HAP-1 (cell line): ENCODE data around the gene TRAPPC12.
"Not testable (repeated sequence)": the region's sequence is repeated elsewhere in the genome, so short reads cannot be mapped to it uniquely, and the experiment has no call there.

Source experiments
- DNase-seq, 2 experiments: peaks; one replicate each; pipeline ENCODE4 v3.0.0-alpha.2; 2016 to 2020; ENCODE audit warnings: low spot score in 2 of 2
- H3K27me3 ChIP-seq: fragments of 250-450 bp; sonication (Bioruptor Pico); 2 replicates; pipeline ENCODE4 v1.5.1; 2020; ENCODE audit warnings: low read depth, mild to moderate bottlenecking, moderate library complexity
- H3K36me3 ChIP-seq: fragments of 250-450 bp; sonication (Bioruptor Pico); replicated peaks from 2 replicates; pipeline ENCODE4 v1.5.1; 2020; ENCODE audit warnings: mild to moderate bottlenecking
- H3K4me1 ChIP-seq: fragments of 250-450 bp; sonication (Bioruptor Pico); 2 replicates; pipeline ENCODE4 v1.5.1; 2020; ENCODE audit warnings: mild to moderate bottlenecking
- H3K4me3 ChIP-seq: fragments of 250-450 bp; sonication (Bioruptor Pico); 2 replicates; pipeline ENCODE4 v1.5.1; 2020; ENCODE audit warnings: mild to moderate bottlenecking, moderate library complexity
- H3K9me3 ChIP-seq: fragments of 250-450 bp; sonication (Bioruptor Pico); 2 replicates; pipeline ENCODE4 v1.5.1; 2020; ENCODE audit warnings: mild to moderate bottlenecking, moderate library complexity
- in situ Hi-C: fragments of 300-500 bp; cut with MboI; formaldehyde crosslinking; loops from 3 replicates; pipeline ENCODE4 v1.14.3; 2020; ENCODE audit warnings: low sequenced_read_pairs, inconsistent platforms, mixed read lengths

TRAPPC12 gene

DNA sequence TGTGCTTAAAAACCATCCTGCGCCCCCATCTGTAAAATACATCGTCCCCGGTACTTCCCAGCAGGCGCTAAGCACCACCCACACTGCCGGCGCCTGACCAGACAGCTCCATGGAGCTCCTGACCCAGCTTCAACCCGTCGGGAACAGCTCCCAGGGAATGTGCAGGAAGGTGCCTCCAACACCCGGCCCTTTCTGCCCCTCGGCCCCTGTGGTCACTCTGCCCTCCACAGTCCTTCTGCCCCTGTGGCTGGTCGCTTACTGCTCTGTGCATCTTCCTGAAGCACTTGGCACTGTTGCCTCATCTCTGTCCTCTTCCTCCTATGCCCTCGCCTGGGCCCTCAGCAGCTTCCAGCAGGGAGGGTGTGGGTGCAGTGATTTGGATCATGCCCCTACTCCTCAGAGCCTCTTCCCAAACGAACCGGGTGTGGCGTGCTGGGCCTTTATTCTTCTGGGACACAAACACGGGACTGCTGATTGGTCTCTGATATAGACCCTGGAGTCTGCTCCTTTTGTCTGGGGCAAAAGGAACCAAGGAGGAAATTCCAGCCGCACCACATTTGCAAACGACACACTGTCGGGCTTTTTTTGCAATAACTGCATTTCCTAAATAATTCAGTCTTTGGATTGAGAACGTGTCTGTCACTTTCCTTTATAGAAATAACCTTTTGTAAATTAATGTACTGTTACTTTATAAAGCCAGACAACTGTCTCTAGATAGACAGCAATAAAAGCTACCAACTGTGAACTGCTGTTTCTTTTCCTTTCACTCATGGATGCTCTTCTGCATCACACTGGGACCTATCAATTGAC lies 73.9 kb downstream of the TRAPPC12 start:
- Histone ChIP-seq H3K9me3 (no peaks in the 10 kb centered on the region), H3K4me3 (no peak overlapping the region), H3K4me1 (no peaks in the 10 kb centered on the region), H3K36me3 (peaks cover 10% of the 10 kb centered on the region), H3K27me3 (no peaks in the 10 kb centered on the region)
- in situ Hi-C loops = no loop called here
- no peak for DNase-seq

DNA sequence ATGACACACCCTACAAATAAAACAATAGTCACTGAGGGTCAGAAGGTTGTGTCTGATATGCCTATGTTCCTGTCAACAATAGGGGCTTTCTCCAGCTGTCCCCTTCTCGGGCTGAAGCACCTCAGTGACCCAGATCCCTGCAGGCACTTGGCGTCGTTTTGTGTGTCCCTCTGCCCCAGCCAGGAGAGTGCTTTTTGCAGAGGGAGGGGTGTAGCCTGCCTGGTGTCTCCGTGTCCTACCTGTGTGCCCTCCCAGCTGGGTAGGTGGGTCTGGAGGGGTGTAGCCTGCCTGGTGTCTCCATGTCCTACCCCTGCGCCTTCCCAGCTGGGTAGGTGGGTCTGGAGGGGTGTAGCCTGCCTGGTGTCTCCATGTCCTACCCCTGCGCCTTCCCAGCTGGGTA lies 74.5 kb downstream of the TRAPPC12 start:
- H3K4me3 ChIP-seq, H3K9me3 ChIP-seq, in situ Hi-C loops, H3K27me3 ChIP-seq, H3K4me1 ChIP-seq, DNase-seq: not testable (repeated sequence)
- peaks cover 10% of the 10 kb centered on the region for H3K36me3 ChIP-seq

DNA sequence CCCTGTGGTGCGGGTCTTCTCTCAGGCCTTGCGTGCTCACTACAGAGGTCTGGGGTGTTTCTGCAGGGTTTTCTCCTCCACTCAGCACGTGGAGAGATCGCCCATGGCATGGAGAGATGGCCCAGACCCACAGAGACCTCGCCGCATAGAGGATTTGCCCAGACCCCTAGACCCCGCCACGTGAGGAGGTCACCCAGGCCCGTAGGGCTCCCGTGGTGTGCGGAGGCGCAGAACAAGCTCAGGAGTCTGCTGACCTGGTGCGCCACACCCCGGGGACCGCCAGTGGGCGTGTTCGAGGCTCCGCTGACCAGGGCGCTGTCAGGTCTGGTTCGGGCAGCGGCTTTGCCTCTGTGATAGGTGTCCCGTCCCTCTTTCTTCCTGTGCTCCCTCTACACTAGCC lies 75.3 kb downstream of the TRAPPC12 start:
- Histone ChIP-seq H3K4me1 (no peaks in the 10 kb centered on the region), H3K9me3 (no peaks in the 10 kb centered on the region), H3K36me3 (peaks cover 10% of the 10 kb centered on the region), H3K27me3 (no peaks in the 10 kb centered on the region), H3K4me3 (no peak overlapping the region)
- DNase-seq = no peak
- in situ Hi-C loops = no loop called here

DNA sequence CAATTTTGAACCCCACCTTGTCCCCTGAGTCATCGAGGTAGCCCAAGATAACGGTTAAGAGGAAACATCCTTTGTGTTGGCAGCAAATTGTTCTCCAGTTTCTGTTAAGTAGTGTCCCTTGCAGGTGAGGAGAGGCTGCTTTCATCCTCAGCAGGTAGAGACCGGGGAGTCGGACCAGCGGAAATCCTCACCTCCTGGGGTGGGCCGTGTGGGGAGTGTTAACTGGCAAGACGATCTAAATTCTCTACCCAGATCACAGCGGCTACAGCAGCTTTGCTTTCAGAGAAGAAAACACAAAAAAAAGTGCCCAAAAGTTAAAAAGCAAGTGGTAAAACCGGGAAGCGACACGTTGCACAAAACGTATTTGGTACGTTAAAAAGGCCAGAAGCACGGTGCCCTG lies 76.6 kb downstream of the TRAPPC12 start:
- Histone ChIP-seq H3K36me3 (peaks cover 6% of the 10 kb centered on the region; the same call in 1 of the 2 replicates), H3K4me3 (no peak overlapping the region), H3K27me3 (no peaks in the 10 kb centered on the region), H3K4me1 (no peaks in the 10 kb centered on the region), H3K9me3 (no peaks in the 10 kb centered on the region)
- no peak for DNase-seq
- in situ Hi-C loops = no loop called here

DNA sequence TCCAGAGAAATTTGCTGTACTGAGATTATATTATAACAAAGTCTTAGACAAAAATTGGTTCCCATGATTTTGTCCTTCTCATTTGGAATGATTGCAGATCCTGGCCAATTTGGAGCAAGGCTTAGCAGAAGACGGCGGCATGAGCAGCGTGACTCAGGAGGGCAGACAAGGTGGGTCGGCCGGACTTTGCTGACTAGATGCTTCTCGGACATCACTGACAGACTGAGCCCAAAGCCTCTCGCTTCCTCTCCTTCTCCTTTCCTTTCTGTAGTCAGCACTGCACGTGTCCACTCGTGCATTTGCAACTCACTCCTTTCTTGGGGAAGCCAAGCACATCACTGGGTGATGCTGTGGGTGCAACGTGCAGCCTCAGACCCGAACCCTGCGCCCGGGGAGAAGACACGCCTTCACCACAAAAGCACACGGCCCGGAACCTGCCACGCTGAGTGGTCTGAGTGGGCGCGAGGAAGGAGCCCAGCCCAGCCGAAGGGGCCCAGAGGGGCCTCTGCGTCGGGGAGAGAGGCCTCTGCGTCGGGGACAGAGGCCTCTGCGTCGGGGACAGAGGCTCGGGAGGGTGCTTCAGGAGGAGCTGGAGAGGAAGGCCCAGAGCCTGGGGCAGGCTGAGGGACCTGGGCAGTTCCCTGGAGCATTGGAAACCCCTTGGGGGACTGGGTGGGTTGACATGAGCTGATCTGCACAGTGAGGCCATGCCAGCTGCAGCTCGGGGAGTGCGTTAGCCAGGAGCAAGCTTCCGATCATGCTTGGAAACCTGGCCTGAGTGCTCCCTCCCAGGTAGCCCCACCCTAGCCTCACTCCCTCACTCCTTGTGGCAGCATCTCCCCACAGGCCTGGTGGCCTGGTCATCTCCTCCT lies 78.3 kb downstream of the TRAPPC12 start:
- Histone ChIP-seq H3K4me3 (no peak overlapping the region), H3K36me3 (peaks cover 4% of the 10 kb centered on the region; the same call in 1 of the 2 replicates), H3K4me1 (peaks cover 2% of the 10 kb centered on the region), H3K27me3 (no peaks in the 10 kb centered on the region), H3K9me3 (no peaks in the 10 kb centered on the region)
- DNase-seq = no peak
- in situ Hi-C loops = no loop called here

DNA sequence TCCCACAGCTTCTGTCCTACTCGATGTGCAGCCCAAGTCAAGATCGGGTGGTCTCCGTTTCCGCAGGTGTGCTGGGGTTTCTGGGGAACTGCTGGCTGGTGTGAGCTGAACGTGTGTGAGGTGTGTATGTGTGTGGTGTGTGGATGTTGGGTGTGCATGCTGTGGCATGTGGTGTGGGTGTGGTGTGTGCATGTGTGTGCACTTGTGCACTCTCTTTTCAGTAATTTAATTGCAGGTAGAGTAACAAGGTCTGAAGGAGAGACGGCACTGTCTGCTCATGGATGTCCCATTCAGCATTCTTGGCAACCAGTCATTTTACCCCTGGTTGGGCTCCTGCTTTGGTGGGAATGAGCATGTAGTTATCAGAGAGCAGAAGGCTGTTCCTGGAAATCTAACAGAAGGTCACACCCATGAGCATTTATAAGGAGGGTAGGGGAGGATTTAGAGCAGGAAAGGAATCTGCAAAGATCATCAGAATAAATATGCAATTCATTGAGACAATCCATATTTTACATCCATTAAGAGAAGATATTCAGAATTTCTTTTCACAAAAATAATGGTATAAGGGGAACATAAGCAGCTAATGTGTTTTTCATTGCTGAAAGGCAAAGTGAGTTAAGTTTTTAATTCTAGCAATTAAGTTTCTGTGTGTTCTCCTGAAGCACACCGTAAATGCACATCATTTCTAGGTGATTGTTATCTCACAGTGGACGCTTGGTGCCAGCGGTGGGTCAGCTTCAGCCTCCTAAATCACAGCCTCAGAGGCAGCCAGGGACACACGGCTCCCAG lies 79.1 kb downstream of the TRAPPC12 start:
- Histone ChIP-seq H3K9me3 (no peaks in the 10 kb centered on the region), H3K27me3 (no peaks in the 10 kb centered on the region), H3K4me1 (peaks cover 2% of the 10 kb centered on the region), H3K36me3 (peaks cover 6% of the 10 kb centered on the region; the same call in 1 of the 2 replicates), H3K4me3 (no peak overlapping the region)
- DNase-seq = no peak
- in situ Hi-C loops = no loop called here

DNA sequence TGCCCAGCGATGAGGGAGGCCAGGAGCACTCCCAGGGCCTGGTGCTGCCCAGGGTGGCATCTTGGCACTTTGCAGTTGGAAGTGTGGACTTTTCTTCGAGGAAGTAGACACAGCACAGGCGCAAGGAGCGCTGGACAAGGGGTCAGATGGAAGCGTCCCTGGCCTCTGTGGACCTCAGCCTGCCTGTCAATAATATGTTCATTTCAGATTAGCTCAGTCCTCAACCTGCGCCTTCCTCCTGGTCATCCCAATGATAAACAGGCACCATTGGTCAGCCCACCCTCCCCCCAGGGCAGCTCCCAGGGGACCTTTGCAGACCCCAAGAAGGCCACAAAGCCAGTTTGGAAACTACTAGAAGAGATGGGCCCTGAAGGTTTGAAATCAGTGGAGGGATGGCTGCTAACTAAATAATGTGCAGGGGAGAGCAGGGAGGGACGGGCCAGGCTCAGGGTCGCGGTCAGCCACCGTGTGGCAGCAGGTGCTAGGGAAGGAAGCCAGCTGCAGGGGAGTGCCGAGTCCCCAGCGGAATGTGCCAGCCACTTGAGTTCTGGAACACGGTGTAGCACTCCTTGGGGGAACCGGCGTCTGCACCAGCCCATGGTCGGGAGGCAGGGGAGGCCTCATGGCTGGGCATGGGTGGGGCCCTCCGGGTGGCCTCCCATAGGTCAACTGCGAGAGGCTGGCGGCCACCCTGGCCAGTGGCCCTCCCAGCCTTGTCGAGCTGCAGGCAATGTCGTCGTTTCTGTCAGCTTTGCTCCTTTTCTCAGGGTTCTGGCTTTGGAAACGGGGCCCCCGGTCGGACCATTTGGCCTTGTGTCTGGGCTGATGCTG lies 79.9 kb downstream of the TRAPPC12 start:
- H3K9me3 ChIP-seq = no peaks in the 10 kb centered on the region
- DNase-seq = no peak
- no peak overlapping the region for H3K4me3 ChIP-seq
- no peaks in the 10 kb centered on the region for H3K27me3 ChIP-seq
- H3K36me3 ChIP-seq = peaks cover 6% of the 10 kb centered on the region; the same call in 1 of the 2 replicates
- in situ Hi-C loops = no loop called here
- peaks cover 2% of the 10 kb centered on the region for H3K4me1 ChIP-seq

DNA sequence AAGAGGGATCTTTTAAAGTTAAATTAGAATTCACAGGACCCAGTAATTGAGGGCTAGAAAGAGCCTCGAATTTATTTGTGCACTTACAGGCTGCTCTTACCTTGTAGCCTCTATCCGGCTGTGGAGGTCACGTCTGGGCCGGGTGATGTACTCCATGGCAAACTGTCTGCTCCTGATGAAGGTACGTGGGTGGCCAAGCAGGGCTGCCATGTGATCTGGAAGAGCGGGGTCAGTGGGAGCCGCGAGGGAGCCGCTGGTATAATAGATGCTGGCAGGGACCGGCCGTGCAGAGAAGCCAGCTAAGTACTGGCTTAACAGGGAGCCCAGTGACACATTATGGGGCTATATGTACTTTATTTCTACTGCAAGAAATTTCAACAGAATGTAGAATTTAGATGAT lies 80.7 kb downstream of the TRAPPC12 start:
- DNase-seq = no peak
- no peak overlapping the region for H3K4me3 ChIP-seq
- H3K27me3 ChIP-seq = no peaks in the 10 kb centered on the region
- H3K4me1 ChIP-seq = peaks cover 2% of the 10 kb centered on the region
- in situ Hi-C loops = no loop called here
- H3K36me3 ChIP-seq = peaks cover 6% of the 10 kb centered on the region; the same call in 1 of the 2 replicates
- H3K9me3 ChIP-seq = no peaks in the 10 kb centered on the region

DNA sequence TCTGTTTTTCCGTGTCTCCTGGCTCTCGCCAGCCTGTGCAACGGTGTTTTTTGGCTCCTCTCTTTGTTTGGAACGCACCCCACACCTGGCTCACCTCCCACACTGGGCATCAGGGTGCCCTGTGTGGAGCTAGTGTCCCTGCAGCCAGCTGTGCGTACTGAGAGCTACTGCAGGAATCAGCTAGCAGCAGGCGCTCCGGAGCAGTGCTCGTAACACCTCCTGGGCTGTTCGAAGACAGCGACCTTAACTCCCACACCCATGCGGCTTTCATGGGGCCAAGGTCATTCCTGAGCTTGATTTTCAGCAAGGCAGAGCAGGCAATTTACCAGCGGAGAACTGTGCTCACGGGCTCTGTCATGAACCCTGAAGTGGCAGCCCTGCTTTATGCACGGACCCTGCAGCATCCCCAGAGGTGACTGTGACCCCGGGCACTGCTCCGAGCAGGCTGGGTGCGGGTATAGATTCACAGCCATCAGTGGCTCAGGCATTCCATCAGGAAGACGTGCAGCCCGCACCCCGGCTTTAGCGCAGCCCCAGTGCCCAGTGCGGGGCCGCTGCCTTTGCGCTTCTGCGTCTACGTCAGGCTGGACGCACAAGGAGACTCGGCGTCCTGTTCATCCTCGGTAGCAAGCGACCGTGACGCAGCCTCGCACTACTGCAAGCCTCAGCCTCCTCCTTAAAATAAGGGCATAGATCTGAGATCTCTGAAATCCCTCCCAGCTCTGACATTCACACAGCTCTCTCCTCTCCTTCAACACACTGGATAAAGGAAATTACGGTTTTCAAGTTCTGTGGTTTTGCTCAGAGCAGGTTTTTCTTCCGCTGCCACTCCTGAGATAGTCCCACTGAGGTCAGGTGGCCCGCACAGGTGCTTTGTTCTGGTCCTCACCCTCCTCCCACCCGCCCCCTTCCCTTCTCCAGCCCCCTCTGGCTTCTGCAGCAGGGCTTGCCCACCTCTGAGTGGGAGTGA lies 81.6 kb downstream of the TRAPPC12 start:
- no peak overlapping the region for H3K4me3 ChIP-seq
- no peak for DNase-seq
- in situ Hi-C loops = no loop called here

DNA sequence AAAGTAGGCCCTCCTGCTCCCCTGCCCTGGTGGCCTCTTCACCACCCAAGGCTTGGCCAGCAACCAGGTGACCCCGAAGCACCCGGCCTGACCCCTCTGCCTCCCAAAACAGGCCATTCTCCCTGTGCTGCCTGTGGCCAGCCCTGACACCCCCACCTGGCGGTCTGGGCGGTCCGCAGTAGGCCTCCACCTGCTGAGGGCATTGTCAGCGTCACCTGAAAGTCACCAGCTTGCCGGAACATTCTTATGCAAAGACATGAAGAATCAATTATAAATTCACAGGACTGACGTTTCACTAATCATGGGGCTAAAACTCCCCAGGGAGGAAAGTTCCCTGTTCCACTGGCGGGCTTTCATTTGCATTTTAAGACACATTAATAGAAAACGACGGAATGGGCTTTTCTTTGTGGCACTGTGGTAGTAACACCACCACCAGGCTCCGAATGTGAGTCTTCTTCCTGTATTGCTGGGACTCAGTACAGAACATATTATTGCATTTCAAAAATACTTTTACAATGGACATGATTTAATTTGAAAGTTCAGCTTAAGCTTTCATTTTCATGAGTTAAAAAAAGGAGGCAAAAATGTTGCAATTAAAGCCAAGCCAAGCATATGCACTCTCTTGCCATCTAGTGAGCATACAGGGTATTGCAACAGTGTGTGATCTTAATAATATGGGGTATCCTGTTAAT lies 82.5 kb downstream of the TRAPPC12 start:
- H3K4me1 ChIP-seq = peaks cover 2% of the 10 kb centered on the region
- in situ Hi-C loops = no loop called here
- H3K9me3 ChIP-seq = no peaks in the 10 kb centered on the region
- H3K4me3 ChIP-seq = no peak overlapping the region
- DNase-seq = peak; percentile 63 to 65
- peaks cover 3% of the 10 kb centered on the region; the same call in 1 of the 2 replicates for H3K36me3 ChIP-seq
- no peaks in the 10 kb centered on the region for H3K27me3 ChIP-seq

More for the DNA sequence above, 81.6 kb downstream of the TRAPPC12 start:
- H3K4me1 ChIP-seq = peaks cover 2% of the 10 kb centered on the region
- H3K27me3 ChIP-seq = no peaks in the 10 kb centered on the region
- no peaks in the 10 kb centered on the region for H3K9me3 ChIP-seq
- peaks cover 3% of the 10 kb centered on the region; the same call in 1 of the 2 replicates for H3K36me3 ChIP-seq

DNA sequence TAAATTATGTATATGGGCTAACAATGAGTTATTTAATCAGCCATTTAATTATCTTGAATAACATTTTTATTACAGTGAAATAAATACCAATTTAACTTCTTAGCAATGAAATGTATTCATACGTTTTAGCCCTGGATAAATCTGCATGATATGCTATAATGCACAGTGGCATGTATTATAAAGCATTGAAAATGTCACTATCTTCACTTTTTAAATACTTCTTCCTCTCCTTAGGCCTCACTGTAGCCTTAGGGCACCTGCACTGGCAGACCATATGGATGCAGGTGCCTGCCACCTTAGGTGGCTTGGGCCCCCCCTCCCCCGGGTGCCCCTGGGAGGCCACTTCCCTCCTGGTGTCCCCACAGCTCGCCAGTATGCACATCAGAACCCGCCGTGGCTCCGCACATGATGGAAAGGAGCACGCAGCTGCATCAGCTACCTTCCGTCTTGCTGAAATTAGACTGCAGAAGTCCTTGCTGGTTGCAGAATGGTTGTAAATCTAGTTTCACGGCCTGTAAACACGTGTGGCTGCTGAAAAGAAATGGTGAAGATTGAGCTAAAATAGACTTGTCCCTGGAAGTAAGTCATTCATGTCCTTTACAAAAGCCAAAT lies 83.1 kb downstream of the TRAPPC12 start:
- no peaks in the 10 kb centered on the region for H3K9me3 ChIP-seq
- no peak for DNase-seq
- H3K36me3 ChIP-seq = peaks cover 4% of the 10 kb centered on the region; the same call in 1 of the 2 replicates
- in situ Hi-C loops = no loop called here
- H3K4me1 ChIP-seq = peaks cover 2% of the 10 kb centered on the region
- H3K27me3 ChIP-seq = no peaks in the 10 kb centered on the region
- H3K4me3 ChIP-seq = no peak overlapping the region
